Heart left ventricle (tissue), 13 donors: ENCODE results near the gene ADGRG1.

Experiments used
- POLR2A ChIP-seq, 2 donors: fragments of 450-650 bp; IDR thresholded peaks; one replicate each; pipeline ENCODE4 v1.6.1; 2017; ENCODE audit warnings: antibody characterized with exemption in 2 of 2, mild to moderate bottlenecking in 2 of 2, moderate library complexity in 2 of 2
- TF ChIP-seq, protein P1 (sequence below), 12 donors: fragments of 200-600 bp; sonication (generic) in 4 of 12; IDR thresholded peaks; one replicate each; pipeline versions ENCODE4 v1.5.0 to v1.8.0; 2018 to 2022; ENCODE audit warnings: antibody characterized with exemption in 12 of 12, mild to moderate bottlenecking in 5 of 12
- donor health status: ischemic (EF 13 %, LVEDD 7.1; RV severe dilation, severe dysfunction).
- donor health status: DM: no; HTN: yes; CAD: no.
- donor health status: DM: no; HTN: no; CAD: no.
- donor health status: ischemic (EF 25% LVEDD 6.9; RV normal size, moderate dysfunction).
- donor health status: ischemic (EF 25% LVEDD 5.7; RV mildly dilated, moderate dysfunction).
- donor health status: ischemic (EF 35%, LVEDD 5.7; RV mildly dilated, moderate dysfunction).
- donor health status: nonischemic (EF 11% LVEDD 7.7; RV severe dilation, severe dysfunction).
- donor health status: DM: yes; HTN: yes; CAD: no.
- donor health status: PGD.
- donor health status: ischemic (EF 29% LVEDD 5.4; RV normal size, mild dysfunction).
- donor health status: nonischemic (EF 23%, LVEDD 6.1; RV moderate dilation, normal function).

DNA sequence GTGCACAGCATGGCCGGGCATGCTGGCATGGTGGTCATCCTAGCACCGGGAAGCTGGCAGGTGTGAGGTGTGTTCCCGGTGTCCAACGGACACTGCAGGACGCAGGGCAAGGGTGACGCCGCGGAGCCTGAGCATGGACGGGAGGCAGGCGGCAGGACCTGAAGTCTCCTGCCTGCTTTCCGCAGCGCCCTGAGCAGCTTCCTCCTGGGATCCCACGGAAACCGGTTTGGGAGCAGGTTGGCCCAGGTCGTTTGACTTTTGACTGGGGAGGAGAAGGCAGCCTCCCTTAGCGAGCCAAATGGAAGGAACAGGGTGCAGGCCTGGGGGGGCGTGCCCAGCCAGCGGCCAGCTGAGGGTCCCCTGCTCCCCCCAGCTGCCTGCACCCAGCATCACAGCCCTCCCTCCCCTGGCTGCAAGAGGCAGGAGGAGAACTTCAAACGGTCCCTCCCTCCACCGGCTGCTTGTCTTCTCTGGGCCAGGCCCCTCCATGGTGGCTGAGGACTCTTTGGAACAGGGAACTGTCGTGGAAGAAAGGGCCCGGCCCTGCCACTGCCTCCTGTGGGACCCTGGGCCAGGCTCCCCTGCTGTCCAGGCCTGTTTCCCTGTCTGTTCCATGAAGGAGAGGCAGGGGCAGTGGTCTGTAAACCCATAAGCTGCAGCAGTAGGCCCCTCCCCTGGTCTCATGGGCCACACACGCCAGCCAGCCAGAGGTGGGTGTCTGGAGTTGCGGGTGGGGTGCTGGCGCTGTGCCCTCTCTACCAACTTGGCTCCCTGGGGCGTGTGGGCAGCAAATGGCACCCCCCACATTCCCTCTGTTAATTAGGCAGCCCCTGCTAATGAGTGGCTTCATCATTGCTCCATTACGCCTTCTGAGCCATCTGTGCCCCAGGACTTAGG, 7.8 kb upstream of the ADGRG1 start:
- TF ChIP-seq, protein P1, sequence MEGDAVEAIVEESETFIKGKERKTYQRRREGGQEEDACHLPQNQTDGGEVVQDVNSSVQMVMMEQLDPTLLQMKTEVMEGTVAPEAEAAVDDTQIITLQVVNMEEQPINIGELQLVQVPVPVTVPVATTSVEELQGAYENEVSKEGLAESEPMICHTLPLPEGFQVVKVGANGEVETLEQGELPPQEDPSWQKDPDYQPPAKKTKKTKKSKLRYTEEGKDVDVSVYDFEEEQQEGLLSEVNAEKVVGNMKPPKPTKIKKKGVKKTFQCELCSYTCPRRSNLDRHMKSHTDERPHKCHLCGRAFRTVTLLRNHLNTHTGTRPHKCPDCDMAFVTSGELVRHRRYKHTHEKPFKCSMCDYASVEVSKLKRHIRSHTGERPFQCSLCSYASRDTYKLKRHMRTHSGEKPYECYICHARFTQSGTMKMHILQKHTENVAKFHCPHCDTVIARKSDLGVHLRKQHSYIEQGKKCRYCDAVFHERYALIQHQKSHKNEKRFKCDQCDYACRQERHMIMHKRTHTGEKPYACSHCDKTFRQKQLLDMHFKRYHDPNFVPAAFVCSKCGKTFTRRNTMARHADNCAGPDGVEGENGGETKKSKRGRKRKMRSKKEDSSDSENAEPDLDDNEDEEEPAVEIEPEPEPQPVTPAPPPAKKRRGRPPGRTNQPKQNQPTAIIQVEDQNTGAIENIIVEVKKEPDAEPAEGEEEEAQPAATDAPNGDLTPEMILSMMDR (IDR thresholded peaks at IDR 0.05): no peak
- TF ChIP-seq POLR2A (IDR thresholded peaks at IDR 0.05): no peak
